MCF 10A (cell line): ENCODE measurements around the gene SLC26A11. TPM values are rescaled to one million over a fixed set of nuclear protein-coding genes. Genes with fewer than 3 reads are reported as not detected.
A peak's percentile ranks its signal among the peaks of the same experiment; 100 is the strongest.

Experiments used
- BruUV-seq: library from RNA; stranded (reverse); fragments of 400-500 nt; replicated peaks from 2 replicates; lab custom pipeline; 2021; lab: Mats Ljungman, UMichigan
- CTCF ChIA-PET: fragments of 300-600 bp; sonication (Branson Sonifier 250); formaldehyde crosslinking; extraction: SDS; loops from one replicate; lab custom pipeline; 2021; ENCODE audit warnings: antibody characterized with exemption, inconsistent platforms; lab: Yijun Ruan, JAX
- POLR2A ChIA-PET: fragments of 300-600, 350-650 bp; sonication (Branson Sonifier 250); formaldehyde crosslinking; extraction: SDS; loops from one replicate; lab custom pipeline; 2020; ENCODE audit warnings: antibody characterized with exemption, inconsistent platforms; lab: Yijun Ruan, JAX
- DNase-seq: peaks from one replicate; pipeline ENCODE4 v3.0.0-alpha.2; 2018; ENCODE audit not compliant: unreplicated experiment
- H3K27ac Mint-ChIP-seq: one replicate; pipeline ENCODE4 v1.8.0; 2022; ENCODE audit warnings: mild to moderate bottlenecking, low read depth, mixed read lengths; ENCODE audit not compliant: unreplicated experiment
- H3K27me3 Mint-ChIP-seq: one replicate; pipeline ENCODE4 v1.8.0; 2022; ENCODE audit warnings: mixed read lengths; ENCODE audit not compliant: insufficient read depth, unreplicated experiment
- H3K36me3 Mint-ChIP-seq: one replicate; pipeline ENCODE4 v1.8.0; 2022; ENCODE audit warnings: mild to moderate bottlenecking, moderate library complexity, mixed read lengths; ENCODE audit not compliant: insufficient read depth, unreplicated experiment
- H3K4me1 Mint-ChIP-seq: one replicate; pipeline ENCODE4 v1.8.0; 2022; ENCODE audit warnings: mixed read lengths; ENCODE audit not compliant: insufficient read depth, unreplicated experiment
- H3K4me3 Mint-ChIP-seq: one replicate; pipeline ENCODE4 v1.8.0; 2022; ENCODE audit warnings: mild to moderate bottlenecking, moderate library complexity, mixed read lengths; ENCODE audit not compliant: unreplicated experiment
- H3K9me3 Mint-ChIP-seq: one replicate; pipeline ENCODE4 v1.8.0; 2022; ENCODE audit warnings: mixed read lengths; ENCODE audit not compliant: unreplicated experiment
- intact Hi-C: fragments of 100-400 bp; cut with micrococcal nuclease; formaldehyde crosslinking; loops from 2 replicates; pipeline ENCODE4 v1.14.1; 2022
- total RNA-seq: library from RNA; stranded (reverse); gene quantifications from 2 replicates; pipeline ENCODE4 v1.2.3, GENCODE V29; 2022
- TF ChIP-seq, protein P1 (sequence below): fragments of 200-600 bp; IDR thresholded peaks from one replicate; pipeline ENCODE4 v1.8.0; 2022; ENCODE audit warnings: antibody characterized with exemption, mild to moderate bottlenecking; ENCODE audit not compliant: unreplicated experiment

SLC26A11 gene
- total RNA-seq, 1 experiment from 2014 or later: 11.7 TPM

DNA sequence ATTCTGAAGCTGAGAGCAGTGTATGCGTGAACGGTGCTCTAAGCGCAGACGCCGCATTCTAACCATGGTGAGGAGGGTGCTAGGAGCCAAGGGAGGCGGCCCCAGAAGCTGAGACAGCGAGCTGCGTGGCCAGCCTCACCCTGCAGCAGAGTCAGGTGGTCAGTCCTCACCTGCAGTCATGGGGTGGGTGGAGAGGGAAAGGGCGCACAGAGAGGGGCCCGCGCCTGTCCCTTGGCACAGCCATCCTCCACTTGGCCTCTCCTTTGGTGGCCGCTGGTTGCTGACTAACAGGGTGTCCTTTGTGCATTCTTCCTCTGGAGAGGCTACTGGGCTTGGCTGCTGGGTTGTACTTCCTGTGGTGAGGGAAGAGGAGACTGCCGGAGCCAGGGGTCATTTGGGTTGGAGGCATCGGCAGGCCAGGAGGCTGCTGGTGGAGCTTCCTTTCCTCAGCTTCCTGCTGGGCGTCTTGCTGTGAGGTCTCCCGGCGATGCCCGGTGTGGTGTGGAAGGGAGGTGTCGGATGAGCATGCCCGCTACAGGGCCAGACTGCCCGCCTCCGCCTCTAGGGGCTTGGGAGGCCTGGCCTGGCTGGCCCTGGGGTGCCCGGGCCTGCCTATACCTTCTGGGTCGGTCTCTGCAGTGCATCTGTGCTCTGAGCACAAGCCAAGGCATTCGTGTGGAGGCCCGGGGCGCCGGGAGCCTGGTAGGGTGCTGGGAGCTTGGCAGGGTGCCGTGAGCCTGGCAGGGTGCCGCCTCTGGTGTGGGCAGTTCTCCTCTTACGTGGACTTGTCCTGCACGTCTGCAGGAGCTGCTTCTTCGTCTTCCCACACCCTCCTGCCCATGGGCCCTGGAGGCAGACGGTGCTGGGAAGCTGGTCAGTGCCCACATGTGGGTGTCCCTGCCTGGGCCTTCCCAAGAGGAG, 57.8 kb downstream of the SLC26A11 start:
- Mint-ChIP-seq H3K27ac (peak overlapping the region; percentile 76), H3K9me3 (no peaks in the 10 kb centered on the region), H3K36me3 (peaks cover 34% of the 10 kb centered on the region)

DNA sequence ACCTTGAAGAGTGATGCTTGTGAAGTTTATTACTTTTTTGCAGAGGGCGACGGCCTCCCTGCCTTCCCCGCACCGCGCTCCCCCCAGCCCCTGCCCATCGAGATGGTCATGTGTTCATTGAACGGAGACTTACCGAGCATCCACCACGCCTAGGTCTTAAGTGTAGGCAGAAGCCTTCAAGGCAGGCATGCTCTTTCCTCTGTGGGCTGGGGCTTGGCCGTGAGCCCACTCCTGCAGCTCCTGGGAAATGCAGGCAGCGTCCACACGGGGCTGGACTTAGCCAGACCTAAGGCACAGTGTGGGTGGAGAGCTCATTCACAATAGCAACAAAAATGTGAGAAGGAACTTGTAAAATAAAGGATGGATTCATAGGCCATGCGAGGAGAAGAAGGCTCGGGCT, 59.7 kb downstream of the SLC26A11 start:
- intact Hi-C loops: no loop called here
- CTCF ChIA-PET: interaction anchor here (0.7 to 1.2 kb wide), 3 partner anchors 26 to 1050 kb away, joined by 3 to 4 read pairs (median 4); no protein-coding TSS in a partner anchor
- H3K36me3 Mint-ChIP-seq: peaks cover 33% of the 10 kb centered on the region
- no TSS peak for BruUV-seq
- H3K27me3 Mint-ChIP-seq: no peaks in the 10 kb centered on the region
- H3K9me3 Mint-ChIP-seq: no peaks in the 10 kb centered on the region
- H3K4me3 Mint-ChIP-seq: peak overlapping the region; percentile 72
- peak overlapping the region; percentile 19 for H3K27ac Mint-ChIP-seq
- POLR2A ChIA-PET: interaction anchor here (0.9 to 4.8 kb wide), 5 partner anchors 19 to 178 kb away, joined by 3 to 37 read pairs (median 4); partner anchors contain the start of genes GAA and RNF213
- H3K4me1 Mint-ChIP-seq: peaks cover 35% of the 10 kb centered on the region
- TF ChIP-seq, protein P1, sequence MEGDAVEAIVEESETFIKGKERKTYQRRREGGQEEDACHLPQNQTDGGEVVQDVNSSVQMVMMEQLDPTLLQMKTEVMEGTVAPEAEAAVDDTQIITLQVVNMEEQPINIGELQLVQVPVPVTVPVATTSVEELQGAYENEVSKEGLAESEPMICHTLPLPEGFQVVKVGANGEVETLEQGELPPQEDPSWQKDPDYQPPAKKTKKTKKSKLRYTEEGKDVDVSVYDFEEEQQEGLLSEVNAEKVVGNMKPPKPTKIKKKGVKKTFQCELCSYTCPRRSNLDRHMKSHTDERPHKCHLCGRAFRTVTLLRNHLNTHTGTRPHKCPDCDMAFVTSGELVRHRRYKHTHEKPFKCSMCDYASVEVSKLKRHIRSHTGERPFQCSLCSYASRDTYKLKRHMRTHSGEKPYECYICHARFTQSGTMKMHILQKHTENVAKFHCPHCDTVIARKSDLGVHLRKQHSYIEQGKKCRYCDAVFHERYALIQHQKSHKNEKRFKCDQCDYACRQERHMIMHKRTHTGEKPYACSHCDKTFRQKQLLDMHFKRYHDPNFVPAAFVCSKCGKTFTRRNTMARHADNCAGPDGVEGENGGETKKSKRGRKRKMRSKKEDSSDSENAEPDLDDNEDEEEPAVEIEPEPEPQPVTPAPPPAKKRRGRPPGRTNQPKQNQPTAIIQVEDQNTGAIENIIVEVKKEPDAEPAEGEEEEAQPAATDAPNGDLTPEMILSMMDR: no peak
- peak; percentile 90 for DNase-seq

More for the DNA sequence above, 57.8 kb downstream of the SLC26A11 start:
- H3K4me3 Mint-ChIP-seq: peak overlapping the region; percentile 72
- H3K4me1 Mint-ChIP-seq: peaks cover 35% of the 10 kb centered on the region
- peak; percentile 95 for DNase-seq
- no peaks in the 10 kb centered on the region for H3K27me3 Mint-ChIP-seq
- intact Hi-C loops: loop anchor here (1.0 kb wide), 1 partner anchor 18 kb away; the partner anchor contains the start of gene RNF213
- TF ChIP-seq, protein P1: no peak
- POLR2A ChIA-PET: interaction anchor here (0.6 to 4.8 kb wide), 19 partner anchors 9 to 1732 kb away, joined by 3 to 37 read pairs (median 4); partner anchors contain the start of genes ENDOV, RNF213, SGSH and SLC26A11
- no TSS peak for BruUV-seq
- CTCF ChIA-PET: interaction anchor here (0.6 to 1.0 kb wide), 3 partner anchors 15 to 231 kb away, joined by 3 read pairs; no protein-coding TSS in a partner anchor

DNA sequence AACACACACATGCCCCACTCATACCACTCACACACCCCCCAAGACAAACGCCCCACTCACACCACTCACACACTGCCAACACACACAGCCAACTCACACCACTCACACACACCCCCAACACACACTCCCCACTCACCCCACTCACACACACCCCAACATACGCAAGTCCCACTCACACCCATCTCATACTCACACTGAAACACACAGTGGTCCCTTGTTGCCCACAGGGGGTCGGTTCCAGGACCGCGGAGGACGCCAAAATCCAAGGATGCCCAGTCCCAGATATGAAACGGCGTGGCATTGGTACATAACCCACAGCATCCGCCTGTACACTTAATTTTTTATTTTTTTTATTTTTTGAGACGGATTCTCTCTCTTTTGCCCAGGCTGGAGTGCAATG, 61.3 kb downstream of the SLC26A11 start:
- H3K36me3 Mint-ChIP-seq: peaks cover 33% of the 10 kb centered on the region
- CTCF ChIA-PET: no interaction called here

More for the DNA sequence above, 61.3 kb downstream of the SLC26A11 start:
- intact Hi-C loops: no loop called here
- H3K4me3 Mint-ChIP-seq: no peak overlapping the region
- no peaks in the 10 kb centered on the region for H3K9me3 Mint-ChIP-seq
- TF ChIP-seq, protein P1: no peak
- H3K27ac Mint-ChIP-seq: no peak overlapping the region
- H3K27me3 Mint-ChIP-seq: no peaks in the 10 kb centered on the region
- BruUV-seq: no TSS peak
- H3K4me1 Mint-ChIP-seq: peaks cover 30% of the 10 kb centered on the region
- POLR2A ChIA-PET: no interaction called here
- no peak for DNase-seq
